AG09319 (cell line): ENCODE measurements around the gene DOCK3.
"Not testable (repeated sequence)": the region's sequence is repeated elsewhere in the genome, so short reads cannot be mapped to it uniquely, and the experiment has no call there.

Experiments used
- DNase-seq: peaks from one replicate; pipeline ENCODE4 v3.0.0-alpha.2; 2010; ENCODE audit warnings: low read depth; ENCODE audit errors: extremely low read depth
- TF ChIP-seq, protein P1 (sequence below): IDR thresholded peaks from 2 replicates; pipeline ENCODE4 v1.5.1; 2011; ENCODE audit warnings: low read depth, mild to moderate bottlenecking, inconsistent platforms, low read length, moderate library complexity

Gene DOCK3

DNA sequence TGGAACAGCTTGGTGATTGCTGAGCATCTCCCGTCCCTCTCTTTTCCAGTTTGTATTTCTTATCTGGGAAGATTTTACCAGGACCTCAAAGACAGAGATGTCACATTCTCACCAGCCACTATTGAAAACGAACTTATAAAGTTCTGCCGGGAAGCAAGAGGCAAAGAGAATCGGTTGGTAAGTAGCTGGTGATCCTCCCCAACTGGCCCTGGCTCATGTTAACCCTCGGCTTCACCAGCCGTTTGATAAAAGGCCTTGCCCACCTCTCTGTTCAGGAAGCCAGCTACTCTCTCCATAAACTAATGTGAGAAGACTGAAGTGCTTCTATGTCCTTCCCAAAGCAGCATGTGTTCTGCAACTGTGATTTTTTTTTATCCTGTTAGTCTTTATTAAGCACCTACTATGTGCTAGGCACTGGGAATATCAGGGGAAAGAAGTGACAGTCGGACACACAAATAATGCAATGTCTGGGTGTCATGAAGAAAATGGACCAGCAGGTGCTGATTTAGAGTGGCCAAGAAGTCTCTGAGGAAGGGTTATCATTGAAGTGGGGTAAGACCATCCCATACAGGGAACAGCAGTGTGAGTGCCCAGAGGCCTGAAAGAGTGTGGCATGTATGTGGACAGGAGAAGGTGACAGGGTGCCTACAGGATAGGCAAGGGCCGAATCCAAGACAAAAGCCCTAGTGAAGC is 711.6 kb downstream of the DOCK3 start:
- no peak for DNase-seq
- TF ChIP-seq, protein P1, sequence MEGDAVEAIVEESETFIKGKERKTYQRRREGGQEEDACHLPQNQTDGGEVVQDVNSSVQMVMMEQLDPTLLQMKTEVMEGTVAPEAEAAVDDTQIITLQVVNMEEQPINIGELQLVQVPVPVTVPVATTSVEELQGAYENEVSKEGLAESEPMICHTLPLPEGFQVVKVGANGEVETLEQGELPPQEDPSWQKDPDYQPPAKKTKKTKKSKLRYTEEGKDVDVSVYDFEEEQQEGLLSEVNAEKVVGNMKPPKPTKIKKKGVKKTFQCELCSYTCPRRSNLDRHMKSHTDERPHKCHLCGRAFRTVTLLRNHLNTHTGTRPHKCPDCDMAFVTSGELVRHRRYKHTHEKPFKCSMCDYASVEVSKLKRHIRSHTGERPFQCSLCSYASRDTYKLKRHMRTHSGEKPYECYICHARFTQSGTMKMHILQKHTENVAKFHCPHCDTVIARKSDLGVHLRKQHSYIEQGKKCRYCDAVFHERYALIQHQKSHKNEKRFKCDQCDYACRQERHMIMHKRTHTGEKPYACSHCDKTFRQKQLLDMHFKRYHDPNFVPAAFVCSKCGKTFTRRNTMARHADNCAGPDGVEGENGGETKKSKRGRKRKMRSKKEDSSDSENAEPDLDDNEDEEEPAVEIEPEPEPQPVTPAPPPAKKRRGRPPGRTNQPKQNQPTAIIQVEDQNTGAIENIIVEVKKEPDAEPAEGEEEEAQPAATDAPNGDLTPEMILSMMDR: no peak

DNA sequence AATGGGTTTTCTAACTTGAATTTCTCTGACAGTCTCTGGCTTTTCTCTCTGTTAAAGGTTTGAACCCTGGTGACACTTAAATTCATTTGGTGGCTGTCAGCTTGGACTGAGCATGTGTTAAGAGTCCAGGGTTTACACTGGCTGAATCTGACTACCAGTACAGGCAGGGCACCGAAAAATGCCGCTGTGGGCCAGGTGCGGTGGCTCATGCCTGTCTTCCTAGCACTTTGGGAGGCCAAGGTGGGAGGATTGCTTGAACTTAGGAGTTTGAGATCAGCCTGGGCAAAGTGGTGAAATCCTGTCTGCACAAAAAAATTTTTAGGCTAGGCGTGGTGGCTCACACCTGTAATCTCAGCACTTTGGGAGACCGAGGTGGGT is 712.1 kb downstream of the DOCK3 start:
- no peak for DNase-seq

GRCh38 chr3:51387281-51387680 is 712.6 kb downstream of the DOCK3 start:
- DNase-seq: not testable (repeated sequence)

More for the DNA sequence above, 712.1 kb downstream of the DOCK3 start:
- TF ChIP-seq, protein P1: no peak

GRCh38 chr3:51388286-51389029 is 713.7 kb downstream of the DOCK3 start:
- TF ChIP-seq, protein P1: peak; percentile 11
- DNase-seq: no peak

GRCh38 chr3:51389423-51390183 is 714.9 kb downstream of the DOCK3 start:
- no peak for DNase-seq
- TF ChIP-seq, protein P1: peak; percentile 85

GRCh38 chr3:51390246-51391074 is 715.7 kb downstream of the DOCK3 start:
- no peak for DNase-seq
- TF ChIP-seq, protein P1: peak; percentile 83; the same call in 1 of the 2 replicates

DNA sequence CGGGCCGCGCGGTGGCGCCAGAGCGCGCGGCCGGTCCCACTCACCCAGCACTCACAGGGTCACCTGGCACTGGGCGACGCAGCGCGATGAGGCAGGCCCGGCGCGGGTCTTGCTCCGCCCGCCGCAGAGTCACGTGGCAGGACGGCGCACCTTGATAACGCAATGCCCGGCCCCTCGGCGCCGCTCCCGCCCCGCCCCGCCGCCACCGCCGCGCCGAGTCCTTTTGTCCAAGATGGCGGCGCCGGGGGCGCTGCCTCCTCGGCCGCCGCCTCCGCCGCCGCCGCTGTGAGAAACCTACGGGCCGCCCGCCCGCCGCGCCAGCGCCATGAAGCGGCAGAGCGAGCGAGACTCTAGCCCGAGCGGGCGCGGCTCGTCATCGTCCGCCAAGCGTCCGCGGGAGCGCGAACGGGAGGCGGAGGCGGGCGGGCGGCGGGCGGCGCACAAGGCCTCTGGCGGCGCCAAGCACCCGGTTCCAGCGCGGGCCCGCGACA is 716.4 kb downstream of the DOCK3 start, which contains the start of gene RBM15B:
Gene RBM15B (plus strand): TSS at position 211 of the 491 bp plus-strand sequence. CDS start 115 bp downstream, at position 326.
- peak; percentile 90 for DNase-seq
- TF ChIP-seq, protein P1: no peak; the same call in 1 of the 2 replicates
